Esophagus squamous epithelium (tissue), 5 donors: ENCODE data around the gene TNFAIP8L1. TPM values are rescaled to one million over a fixed set of nuclear protein-coding genes. Genes with fewer than 3 reads are reported as not detected.

Experiments used
- DNase-seq: peaks from one replicate; lab custom pipeline; 2025; lab: John Stamatoyannopoulos, UW
- H3K27ac ChIP-seq, 4 donors: fragments of 200-600 bp; sonication (generic); one replicate each; pipeline ENCODE4 v1.5.1; 2016 to 2019; ENCODE audit warnings: mild to moderate bottlenecking in 1 of 4
- H3K27me3 ChIP-seq, 4 donors: fragments of 200-600 bp; sonication (generic); 1 replicate in 3 of 4; 2 replicates in 1 of 4; pipeline versions ENCODE4 v1.5.1 to v1.6.0; 2017 to 2021; ENCODE audit warnings: antibody characterized with exemption in 1 of 4
- H3K36me3 ChIP-seq, 3 donors: fragments of 200-600 bp; sonication (generic); one replicate each; pipeline ENCODE4 v1.5.1; 2016 to 2019
- H3K4me1 ChIP-seq, 3 donors: fragments of 200-600 bp; sonication (generic); one replicate each; pipeline ENCODE4 v1.5.1; 2017 to 2019
- H3K4me3 ChIP-seq, 4 donors: fragments of 200-600 bp; sonication (generic); 1 replicate in 3 of 4; 2 replicates in 1 of 4; pipeline ENCODE4 v1.5.1; 2016 to 2019; ENCODE audit warnings: mild to moderate bottlenecking in 2 of 4, moderate library complexity in 1 of 4
- H3K9me3 ChIP-seq, 3 donors: fragments of 200-600 bp; sonication (generic); one replicate each; pipeline ENCODE4 v1.5.1; 2016 to 2019
- POLR2A ChIP-seq, 4 donors: fragments of 450-650 bp; IDR thresholded peaks; one replicate each; pipeline ENCODE4 v1.6.1; 2017; ENCODE audit warnings: antibody characterized with exemption in 4 of 4, mild to moderate bottlenecking in 4 of 4, moderate library complexity in 3 of 4
- WGBS, 2 donors: methylation state at CpG; one replicate each; pipeline ENCODE4 v1.1.5; 2018; 5-methylcytosine and 5-hydroxymethylcytosine counted together
- intact Hi-C: fragments of 100-400 bp; cut with DNase I; formaldehyde crosslinking; loops from one replicate; pipeline ENCODE4 v1.15.0; 2022
- total RNA-seq, 4 donors: library from RNA; depleted of rRNA; stranded (reverse); fragments of >200 nt; gene quantifications; one replicate each; pipeline ENCODE4 v1.1.0, GENCODE V29; 2016
- TF ChIP-seq, protein P1 (sequence below), 6 experiments: fragments of 450-650 bp in 4 of 6; fragments of 200-600 bp in 2 of 6; sonication (generic) in 2 of 6; IDR thresholded peaks; one replicate each; pipeline ENCODE4 v1.5.1; 2016 to 2019; ENCODE audit warnings: antibody characterized with exemption in 6 of 6, mild to moderate bottlenecking in 4 of 6, moderate library complexity in 4 of 6
- donor health status: DM: yes; HTN: yes; CAD: no.

TNFAIP8L1 gene
- total RNA-seq, 4 donors from 2014 or later: 3.6 to 6.2 (median 4.4) TPM

DNA sequence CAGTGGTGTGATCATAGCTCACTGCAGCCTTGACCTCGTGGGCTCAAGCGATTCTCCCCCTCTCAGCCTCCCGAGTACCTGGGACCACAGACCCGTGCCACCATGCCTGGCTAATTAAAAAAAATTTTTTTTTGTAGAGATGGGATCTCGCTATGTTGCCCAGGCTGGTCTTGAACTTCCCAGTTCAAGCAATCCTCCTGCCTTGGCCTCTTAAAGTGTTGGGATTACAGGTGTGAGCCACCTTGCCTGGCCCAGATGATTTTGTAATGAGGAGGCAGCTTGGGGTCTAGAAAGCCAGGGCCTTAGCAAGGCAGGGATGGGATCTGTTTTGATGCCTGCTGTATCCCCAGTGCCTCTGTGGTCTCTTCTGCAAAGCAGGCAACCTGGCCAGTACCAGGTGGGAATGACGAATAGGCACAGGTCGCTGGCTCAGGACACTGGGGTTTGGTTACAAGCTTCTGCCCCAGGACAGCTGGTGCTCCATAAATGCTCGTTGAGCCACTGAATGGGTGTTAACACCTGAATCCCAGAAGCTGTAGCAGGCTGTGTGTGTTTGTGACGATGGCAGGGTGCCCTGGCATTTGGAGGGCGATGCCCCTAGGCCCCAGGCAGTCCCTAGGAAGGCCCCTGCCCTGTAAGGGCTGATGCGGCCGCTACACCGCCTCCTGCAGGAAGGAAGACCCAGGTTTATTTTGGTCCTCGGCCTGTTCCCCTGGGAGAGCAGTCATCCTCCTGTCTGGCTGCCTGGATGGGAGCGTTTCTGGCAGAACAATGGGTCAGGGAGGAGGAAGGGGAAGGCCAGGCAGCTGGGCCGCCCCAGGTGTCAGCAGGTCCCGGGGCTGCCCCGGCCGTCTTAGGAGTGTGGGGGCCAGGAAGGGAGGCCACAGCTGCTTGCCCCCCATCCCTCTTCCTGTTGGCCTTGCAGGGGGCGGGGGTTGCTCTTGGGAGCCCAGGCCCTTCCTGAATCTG, 8.6 kb downstream of the TNFAIP8L1 start:
- H3K36me3 ChIP-seq: peaks cover 0 to 17% (median 4%) of the 10 kb centered on the region in 3 donors
- H3K4me3 ChIP-seq: no peak overlapping the region
- no peaks in the 10 kb centered on the region for H3K9me3 ChIP-seq
- 73 to 76% methylated on average over 6 to 7 of the region's 20 CpGs for WGBS, 2 donors
- DNase-seq: no peak
- H3K27me3 ChIP-seq: no peaks in the 10 kb centered on the region
- peaks cover 0 to 35% (median 9%) of the 10 kb centered on the region in 3 donors for H3K4me1 ChIP-seq
- TF ChIP-seq, protein P1, sequence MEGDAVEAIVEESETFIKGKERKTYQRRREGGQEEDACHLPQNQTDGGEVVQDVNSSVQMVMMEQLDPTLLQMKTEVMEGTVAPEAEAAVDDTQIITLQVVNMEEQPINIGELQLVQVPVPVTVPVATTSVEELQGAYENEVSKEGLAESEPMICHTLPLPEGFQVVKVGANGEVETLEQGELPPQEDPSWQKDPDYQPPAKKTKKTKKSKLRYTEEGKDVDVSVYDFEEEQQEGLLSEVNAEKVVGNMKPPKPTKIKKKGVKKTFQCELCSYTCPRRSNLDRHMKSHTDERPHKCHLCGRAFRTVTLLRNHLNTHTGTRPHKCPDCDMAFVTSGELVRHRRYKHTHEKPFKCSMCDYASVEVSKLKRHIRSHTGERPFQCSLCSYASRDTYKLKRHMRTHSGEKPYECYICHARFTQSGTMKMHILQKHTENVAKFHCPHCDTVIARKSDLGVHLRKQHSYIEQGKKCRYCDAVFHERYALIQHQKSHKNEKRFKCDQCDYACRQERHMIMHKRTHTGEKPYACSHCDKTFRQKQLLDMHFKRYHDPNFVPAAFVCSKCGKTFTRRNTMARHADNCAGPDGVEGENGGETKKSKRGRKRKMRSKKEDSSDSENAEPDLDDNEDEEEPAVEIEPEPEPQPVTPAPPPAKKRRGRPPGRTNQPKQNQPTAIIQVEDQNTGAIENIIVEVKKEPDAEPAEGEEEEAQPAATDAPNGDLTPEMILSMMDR (IDR thresholded peaks at IDR 0.05): no peak
- no peak for TF ChIP-seq POLR2A (IDR thresholded peaks at IDR 0.05)
- intact Hi-C loops: no loop called here
- H3K27ac ChIP-seq: peak overlapping the region in 3 of 4 donors; percentile 56 to 70 (median 59)

DNA sequence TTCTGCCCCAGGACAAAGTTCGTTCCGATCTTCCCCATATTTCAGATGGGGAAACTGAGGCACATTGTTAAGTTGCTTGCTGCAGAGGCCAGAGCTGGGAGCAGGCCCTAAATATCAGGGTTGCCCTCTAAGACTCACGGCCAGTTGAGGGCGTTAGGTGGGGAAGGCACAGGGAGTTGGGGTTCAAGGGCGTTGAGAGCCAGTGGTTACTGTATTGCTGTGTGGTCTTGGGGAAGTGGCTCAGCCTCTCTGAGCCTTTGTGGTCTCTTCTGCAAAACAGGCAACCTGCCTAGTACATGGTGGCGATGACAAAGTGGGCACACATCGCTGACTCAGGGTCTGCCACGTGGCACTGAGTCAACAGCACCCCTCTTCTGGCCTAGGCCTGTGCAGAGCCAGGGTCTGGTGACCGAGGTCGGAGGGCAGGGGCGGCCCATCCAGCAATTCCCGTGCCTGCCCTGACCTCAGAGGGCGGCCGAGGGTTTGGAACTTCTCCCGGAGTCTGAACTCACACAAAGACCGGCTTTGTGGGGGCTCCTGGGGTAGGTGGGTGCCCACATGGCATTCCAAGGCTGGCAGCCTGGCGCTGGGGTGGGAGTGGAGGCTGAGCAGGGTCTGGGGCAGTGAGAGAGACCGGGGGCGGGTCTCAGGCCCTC, 10.2 kb downstream of the TNFAIP8L1 start:
- Histone ChIP-seq H3K9me3 (no peaks in the 10 kb centered on the region), H3K4me1 (peaks cover 0 to 35% (median 9%) of the 10 kb centered on the region in 3 donors), H3K27me3 (no peaks in the 10 kb centered on the region), H3K4me3 (no peak overlapping the region), H3K36me3 (peaks cover 0 to 26% (median 4%) of the 10 kb centered on the region in 3 donors), H3K27ac (peak overlapping the region in 1 of 4 donors; percentile 14)
- WGBS, 2 donors: 79 to 97% methylated on average over 6 to 8 of the region's 19 CpGs
- intact Hi-C loops: no loop called here
- no peak for DNase-seq
- TF ChIP-seq, protein P1 (IDR thresholded peaks at IDR 0.05): no peak
- no peak for TF ChIP-seq POLR2A (IDR thresholded peaks at IDR 0.05)

- Histone ChIP-seq H3K36me3 (peaks cover 0 to 32% (median 4%) of the 10 kb centered on the region in 3 donors), H3K4me1 (peaks cover 0 to 35% (median 9%) of the 10 kb centered on the region in 3 donors), H3K27me3 (no peaks in the 10 kb centered on the region), H3K4me3 (no peak overlapping the region), H3K27ac (no peak overlapping the region), H3K9me3 (no peaks in the 10 kb centered on the region)
- intact Hi-C loops: no loop called here
- WGBS, 2 donors: 66 to 73% methylated on average over 2 of the region's 2 CpGs
- DNase-seq: no peak
- TF ChIP-seq, protein P1 (IDR thresholded peaks at IDR 0.05): no peak
- TF ChIP-seq POLR2A (IDR thresholded peaks at IDR 0.05): no peak
Observed at GRCh38 chr19:4650159-4650558, 10.8 kb downstream of the TNFAIP8L1 start.

- H3K9me3 ChIP-seq: no peaks in the 10 kb centered on the region
- H3K27me3 ChIP-seq: no peaks in the 10 kb centered on the region
- H3K4me3 ChIP-seq: no peak overlapping the region
- WGBS, 2 donors: 92 to 98% methylated on average over 17 to 29 of the region's 44 CpGs
- intact Hi-C loops: no loop called here
- peaks cover 0 to 50% (median 4%) of the 10 kb centered on the region in 3 donors for H3K36me3 ChIP-seq
- no peak for TF ChIP-seq POLR2A (IDR thresholded peaks at IDR 0.05)
- TF ChIP-seq, protein P1 (IDR thresholded peaks at IDR 0.05): no peak
- H3K27ac ChIP-seq: no peak overlapping the region
- H3K4me1 ChIP-seq: peaks cover 0 to 29% (median 7%) of the 10 kb centered on the region in 3 donors
- DNase-seq: no peak
Observed at GRCh38 chr19:4652075-4652474, 12.8 kb downstream of the TNFAIP8L1 start.
